IMR-90 (cell line): ENCODE measurements around the gene UMODL1.

Experiments used
- CEBPB ChIP-seq: IDR thresholded peaks from 2 replicates; pipeline ENCODE4 v1.6.1; 2012; ENCODE audit warnings: low read depth, low read length, improper control_type of control experiment
- CTCF ChIP-seq: conservative IDR thresholded peaks from 2 replicates; pipeline ENCODE4 v1.5.1; 2012; ENCODE audit warnings: mild to moderate bottlenecking, low read depth, low read length, improper control_type of control experiment
- MAFK ChIP-seq: IDR thresholded peaks from 2 replicates; pipeline ENCODE4 v1.6.1; 2012; ENCODE audit warnings: low read depth, low read length, improper control_type of control experiment
- MXI1 ChIP-seq: IDR thresholded peaks from 2 replicates; pipeline ENCODE4 v1.6.1; 2012; ENCODE audit warnings: low read depth, mild to moderate bottlenecking, low read length, moderate library complexity, borderline replicate concordance
- POLR2A ChIP-seq: IDR thresholded peaks from 2 replicates; pipeline ENCODE4 v1.6.1; 2012; ENCODE audit warnings: mild to moderate bottlenecking, low read depth, low read length
- RAD21 ChIP-seq: IDR thresholded peaks from 2 replicates; pipeline ENCODE4 v1.6.1; 2012; ENCODE audit warnings: low read length, improper control_type of control experiment
- RCOR1 ChIP-seq: IDR thresholded peaks from 2 replicates; pipeline ENCODE4 v1.6.1; 2012; ENCODE audit warnings: mild to moderate bottlenecking, low read length, improper control_type of control experiment; ENCODE audit not compliant: insufficient replicate concordance
- RFX5 ChIP-seq: IDR thresholded peaks from 2 replicates; pipeline ENCODE4 v1.8.0; 2012; ENCODE audit warnings: low read depth, mild to moderate bottlenecking, low read length, moderate library complexity
- SMC3 ChIP-seq: fragments of 150-350 bp; IDR thresholded peaks from 2 replicates; pipeline ENCODE4 v1.6.1; 2016; ENCODE audit warnings: low read depth, mild to moderate bottlenecking, antibody characterized with exemption, low read length, moderate library complexity
- USF2 ChIP-seq: fragments of 150-350 bp; IDR thresholded peaks from 2 replicates; pipeline ENCODE4 v1.6.1; 2017; ENCODE audit warnings: mild to moderate bottlenecking, antibody characterized with exemption, low read length, low read depth

- TF ChIP-seq CTCF: no peak
- no peak for TF ChIP-seq RCOR1
- no peak for TF ChIP-seq POLR2A
- no peak for TF ChIP-seq SMC3
- no peak for TF ChIP-seq USF2
- no peak for TF ChIP-seq MXI1
- TF ChIP-seq CEBPB: no peak
- no peak for TF ChIP-seq MAFK
- TF ChIP-seq RAD21: no peak
- TF ChIP-seq RFX5: no peak
These were observed 14.6 kb upstream of the UMODL1 start for GRCh38 chr21:42056468-42056867.
